GM23338 (cell line): Measurements from ENCODE around the gene TAOK1.

Source experiments
- EZH2 ChIP-seq: fragments of 200-600 bp; sonication (generic); IDR thresholded peaks from one replicate; pipeline ENCODE4 v1.8.0; 2017; ENCODE audit warnings: antibody characterized with exemption, mild to moderate bottlenecking, low read depth; ENCODE audit not compliant: unreplicated experiment
- EZH2phosphoT487 ChIP-seq: fragments of 200-600 bp; sonication (generic); IDR thresholded peaks from one replicate; pipeline ENCODE4 v1.8.1; 2018; ENCODE audit warnings: antibody characterized with exemption; ENCODE audit not compliant: unreplicated experiment
- POLR2AphosphoS5 ChIP-seq: IDR thresholded peaks from 2 replicates; pipeline ENCODE4 v1.6.1; 2016; ENCODE audit warnings: antibody characterized with exemption, low read depth
- STAT1 ChIP-seq: IDR thresholded peaks from one replicate; pipeline ENCODE4 v1.6.1; 2016; ENCODE audit warnings: antibody characterized with exemption; ENCODE audit not compliant: unreplicated experiment
- TF ChIP-seq, protein P1 (sequence below), 2 experiments: fragments of 200-600 bp in 1 of 2; sonication (generic) in 1 of 2; conservative IDR thresholded peaks; 2 replicates each; pipeline versions ENCODE4 v1.5.1 to v1.6.1; 2016 to 2017; ENCODE audit warnings: antibody characterized with exemption in 2 of 2, low read depth in 2 of 2, mild to moderate bottlenecking in 2 of 2, moderate library complexity in 1 of 2
- TF ChIP-seq, protein P2 (sequence below): IDR thresholded peaks from one replicate; pipeline ENCODE4 v1.6.1; 2018; ENCODE audit warnings: antibody characterized with exemption; ENCODE audit not compliant: unreplicated experiment
- TF ChIP-seq, protein P3 (sequence below): IDR thresholded peaks from 2 replicates; pipeline ENCODE4 v1.6.1; 2016; ENCODE audit warnings: antibody characterized with exemption

DNA sequence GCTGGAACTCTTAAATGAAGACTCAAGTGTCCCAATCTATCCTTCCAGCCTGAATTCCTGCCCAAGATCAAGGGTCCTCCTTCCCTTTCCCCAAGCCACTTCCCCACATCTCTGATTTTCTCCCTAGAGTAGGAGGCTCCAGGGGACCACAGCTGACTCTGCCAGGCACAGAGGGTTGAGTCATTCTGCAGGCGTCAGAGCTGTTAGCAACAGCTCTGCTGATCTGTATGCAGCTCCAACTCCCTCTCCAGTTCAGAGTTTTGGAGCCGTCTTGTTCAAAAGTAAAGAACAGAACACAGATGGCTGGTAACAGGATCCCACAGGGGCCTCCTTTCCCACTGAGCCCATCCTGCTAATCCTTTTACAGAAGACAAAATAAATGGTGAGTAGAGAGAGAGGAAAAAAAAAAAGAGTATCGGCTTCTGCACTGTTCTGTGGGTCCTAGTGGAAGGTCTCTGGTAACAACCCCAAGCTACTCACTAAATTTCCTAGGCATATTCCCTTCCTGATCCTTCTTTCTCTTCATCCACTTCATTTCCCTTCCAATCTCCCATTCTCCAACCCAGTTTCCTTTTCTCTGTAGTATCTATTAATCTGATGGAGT, 13.4 kb upstream of the TAOK1 start:
- TF ChIP-seq EZH2phosphoT487 (no peak), EZH2 (no peak), POLR2AphosphoS5 (no peak), STAT1 (no peak)
- TF ChIP-seq, protein P1, sequence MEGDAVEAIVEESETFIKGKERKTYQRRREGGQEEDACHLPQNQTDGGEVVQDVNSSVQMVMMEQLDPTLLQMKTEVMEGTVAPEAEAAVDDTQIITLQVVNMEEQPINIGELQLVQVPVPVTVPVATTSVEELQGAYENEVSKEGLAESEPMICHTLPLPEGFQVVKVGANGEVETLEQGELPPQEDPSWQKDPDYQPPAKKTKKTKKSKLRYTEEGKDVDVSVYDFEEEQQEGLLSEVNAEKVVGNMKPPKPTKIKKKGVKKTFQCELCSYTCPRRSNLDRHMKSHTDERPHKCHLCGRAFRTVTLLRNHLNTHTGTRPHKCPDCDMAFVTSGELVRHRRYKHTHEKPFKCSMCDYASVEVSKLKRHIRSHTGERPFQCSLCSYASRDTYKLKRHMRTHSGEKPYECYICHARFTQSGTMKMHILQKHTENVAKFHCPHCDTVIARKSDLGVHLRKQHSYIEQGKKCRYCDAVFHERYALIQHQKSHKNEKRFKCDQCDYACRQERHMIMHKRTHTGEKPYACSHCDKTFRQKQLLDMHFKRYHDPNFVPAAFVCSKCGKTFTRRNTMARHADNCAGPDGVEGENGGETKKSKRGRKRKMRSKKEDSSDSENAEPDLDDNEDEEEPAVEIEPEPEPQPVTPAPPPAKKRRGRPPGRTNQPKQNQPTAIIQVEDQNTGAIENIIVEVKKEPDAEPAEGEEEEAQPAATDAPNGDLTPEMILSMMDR (conservative IDR thresholded peaks at IDR 0.05; ENCODE audit: low read depth in 2 of 2), result no peak
- TF ChIP-seq, protein P2, sequence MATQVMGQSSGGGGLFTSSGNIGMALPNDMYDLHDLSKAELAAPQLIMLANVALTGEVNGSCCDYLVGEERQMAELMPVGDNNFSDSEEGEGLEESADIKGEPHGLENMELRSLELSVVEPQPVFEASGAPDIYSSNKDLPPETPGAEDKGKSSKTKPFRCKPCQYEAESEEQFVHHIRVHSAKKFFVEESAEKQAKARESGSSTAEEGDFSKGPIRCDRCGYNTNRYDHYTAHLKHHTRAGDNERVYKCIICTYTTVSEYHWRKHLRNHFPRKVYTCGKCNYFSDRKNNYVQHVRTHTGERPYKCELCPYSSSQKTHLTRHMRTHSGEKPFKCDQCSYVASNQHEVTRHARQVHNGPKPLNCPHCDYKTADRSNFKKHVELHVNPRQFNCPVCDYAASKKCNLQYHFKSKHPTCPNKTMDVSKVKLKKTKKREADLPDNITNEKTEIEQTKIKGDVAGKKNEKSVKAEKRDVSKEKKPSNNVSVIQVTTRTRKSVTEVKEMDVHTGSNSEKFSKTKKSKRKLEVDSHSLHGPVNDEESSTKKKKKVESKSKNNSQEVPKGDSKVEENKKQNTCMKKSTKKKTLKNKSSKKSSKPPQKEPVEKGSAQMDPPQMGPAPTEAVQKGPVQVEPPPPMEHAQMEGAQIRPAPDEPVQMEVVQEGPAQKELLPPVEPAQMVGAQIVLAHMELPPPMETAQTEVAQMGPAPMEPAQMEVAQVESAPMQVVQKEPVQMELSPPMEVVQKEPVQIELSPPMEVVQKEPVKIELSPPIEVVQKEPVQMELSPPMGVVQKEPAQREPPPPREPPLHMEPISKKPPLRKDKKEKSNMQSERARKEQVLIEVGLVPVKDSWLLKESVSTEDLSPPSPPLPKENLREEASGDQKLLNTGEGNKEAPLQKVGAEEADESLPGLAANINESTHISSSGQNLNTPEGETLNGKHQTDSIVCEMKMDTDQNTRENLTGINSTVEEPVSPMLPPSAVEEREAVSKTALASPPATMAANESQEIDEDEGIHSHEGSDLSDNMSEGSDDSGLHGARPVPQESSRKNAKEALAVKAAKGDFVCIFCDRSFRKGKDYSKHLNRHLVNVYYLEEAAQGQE, result no peak
- TF ChIP-seq, protein P3, sequence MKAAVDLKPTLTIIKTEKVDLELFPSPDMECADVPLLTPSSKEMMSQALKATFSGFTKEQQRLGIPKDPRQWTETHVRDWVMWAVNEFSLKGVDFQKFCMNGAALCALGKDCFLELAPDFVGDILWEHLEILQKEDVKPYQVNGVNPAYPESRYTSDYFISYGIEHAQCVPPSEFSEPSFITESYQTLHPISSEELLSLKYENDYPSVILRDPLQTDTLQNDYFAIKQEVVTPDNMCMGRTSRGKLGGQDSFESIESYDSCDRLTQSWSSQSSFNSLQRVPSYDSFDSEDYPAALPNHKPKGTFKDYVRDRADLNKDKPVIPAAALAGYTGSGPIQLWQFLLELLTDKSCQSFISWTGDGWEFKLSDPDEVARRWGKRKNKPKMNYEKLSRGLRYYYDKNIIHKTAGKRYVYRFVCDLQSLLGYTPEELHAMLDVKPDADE, result no peak
